NCI-H69 (cell line): Measurements from ENCODE around the gene TSPAN9.

Source experiments
- DNase-seq: peaks from one replicate; lab custom pipeline; 2025; lab: John Stamatoyannopoulos, UW

The TSPAN9 gene

DNA sequence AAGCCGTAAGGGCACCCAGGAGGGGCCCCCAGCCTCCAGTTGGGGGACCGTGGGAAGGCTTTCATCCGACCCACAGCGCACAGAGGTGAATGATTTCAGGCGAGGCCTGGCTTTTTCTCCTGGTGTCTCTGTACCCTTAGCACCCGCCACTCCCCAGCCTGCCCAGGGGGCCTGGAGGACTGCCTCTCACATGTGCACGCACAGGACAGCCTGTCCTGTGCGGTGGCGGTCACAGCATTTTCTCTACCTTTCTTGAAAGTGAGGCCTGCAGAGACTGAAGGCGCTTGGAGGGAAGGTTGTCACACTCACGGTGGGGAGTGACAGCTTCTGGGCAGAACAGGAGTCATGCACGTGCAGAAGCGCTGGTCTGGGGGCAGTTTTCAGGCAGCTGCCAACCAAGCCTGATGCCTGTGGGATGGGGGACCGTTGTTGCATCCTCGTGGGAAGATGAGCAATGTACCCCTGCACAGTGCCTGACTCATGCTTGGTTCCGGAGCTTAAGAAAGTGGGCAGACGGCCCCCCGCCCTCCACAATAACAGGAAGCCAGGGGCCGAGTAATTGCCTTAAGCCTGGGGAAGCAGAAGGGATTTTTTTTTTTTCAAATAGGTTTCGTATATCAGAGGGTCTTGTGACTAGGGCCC, 148.1 kb downstream of the TSPAN9 start:
- DNase-seq = no peak

DNA sequence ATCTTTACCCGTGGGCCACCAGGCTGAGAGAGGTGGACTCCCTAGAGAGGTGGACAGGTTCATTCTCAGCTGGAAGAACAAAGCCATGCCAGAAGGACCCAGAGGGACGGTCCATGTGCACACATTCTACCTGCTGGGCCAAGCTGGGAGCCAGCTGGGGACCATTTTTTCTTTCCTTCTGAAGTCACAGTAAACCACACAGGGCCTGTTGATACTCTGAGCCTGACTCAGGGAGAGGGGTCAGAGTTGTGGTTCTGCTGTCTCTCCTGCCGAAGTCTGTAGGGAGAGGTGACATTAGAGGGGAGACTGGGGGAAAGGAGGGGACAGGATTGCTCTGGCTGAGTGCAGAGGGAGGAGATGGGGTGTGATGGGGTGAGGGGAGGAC, 148.6 kb downstream of the TSPAN9 start:
- peak; percentile 79 for DNase-seq

DNA sequence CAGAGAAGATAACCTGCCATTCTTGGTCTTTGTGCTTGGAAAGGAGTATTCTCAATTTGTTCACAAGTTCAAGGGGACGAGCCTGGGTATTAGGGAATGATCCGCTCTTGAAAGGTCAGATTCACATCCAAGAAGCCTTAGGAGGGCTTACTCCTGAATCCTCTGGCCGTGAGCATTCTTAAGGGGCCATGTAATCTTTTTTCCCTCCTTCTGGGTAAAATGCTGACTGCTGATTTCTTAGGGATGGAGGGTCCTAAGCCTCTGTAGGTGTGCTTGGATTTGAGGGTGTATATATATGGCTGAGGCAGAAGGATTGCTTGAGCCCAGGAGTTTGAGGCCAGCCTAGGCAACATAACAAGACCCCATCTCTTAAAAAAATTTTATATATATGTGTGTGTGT, 149.1 kb downstream of the TSPAN9 start:
- DNase-seq = no peak

DNA sequence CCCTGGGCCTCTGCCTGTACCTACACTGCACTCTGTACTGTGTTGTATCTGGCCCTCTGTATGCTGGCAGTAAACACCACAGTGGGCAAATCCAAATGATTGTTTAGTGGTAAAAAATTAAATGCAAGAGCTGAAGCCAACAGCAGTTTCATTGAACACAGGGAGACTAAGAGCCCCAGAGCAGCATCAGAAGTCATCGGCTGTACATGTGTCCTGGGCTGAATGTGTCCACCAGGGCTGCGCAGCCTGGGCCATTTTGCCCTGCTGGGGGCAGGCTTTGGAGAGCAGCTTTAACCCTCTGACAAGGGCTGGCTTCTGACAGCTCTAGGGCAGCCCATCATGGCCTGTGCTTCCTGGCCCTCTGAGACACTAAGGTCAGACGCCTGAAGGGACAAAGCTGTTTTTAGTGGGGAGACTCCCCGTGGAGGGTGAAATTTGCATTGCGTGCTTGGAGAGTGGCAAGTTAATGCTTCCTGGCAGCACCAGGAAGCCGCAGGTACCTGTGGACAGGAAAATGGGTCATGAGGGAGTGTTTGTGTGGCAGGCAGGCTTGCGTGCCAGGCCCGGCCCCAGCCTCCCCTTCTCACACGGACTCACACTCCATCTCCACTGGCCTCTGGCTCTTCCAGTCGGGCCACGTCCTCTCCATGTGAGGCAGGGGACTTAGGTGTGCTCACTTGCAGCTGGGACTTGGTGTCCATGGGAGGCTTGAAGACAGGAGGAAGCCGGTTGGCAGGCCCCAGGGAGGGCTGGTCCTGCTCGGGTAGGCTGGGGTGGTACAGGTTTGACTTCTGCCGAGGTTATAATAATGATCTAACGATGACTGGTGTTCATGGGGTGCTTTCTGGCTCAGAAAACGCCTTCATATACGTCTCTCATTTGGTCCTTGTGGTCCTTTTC, 150.1 kb downstream of the TSPAN9 start:
- DNase-seq = peak; percentile 65

DNA sequence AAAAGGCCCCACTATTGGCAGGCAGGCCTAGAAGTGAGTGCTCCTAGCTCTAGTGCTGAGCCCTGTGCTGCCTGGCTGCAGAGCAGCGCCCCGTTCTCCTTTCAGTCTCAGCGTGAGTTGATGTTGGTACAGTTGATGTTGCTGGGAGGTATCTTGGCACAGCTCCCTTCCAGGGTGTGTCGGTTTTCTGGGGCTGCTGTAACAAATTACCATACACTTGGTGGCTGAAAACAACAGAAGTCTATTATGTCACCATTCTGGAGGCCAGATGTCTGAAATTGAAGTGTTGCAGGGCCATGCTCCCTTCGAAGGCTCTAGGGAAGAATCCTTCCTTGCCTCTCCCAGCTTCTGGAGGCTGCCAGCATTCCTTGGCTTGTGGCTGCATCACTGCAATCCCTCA, 151.4 kb downstream of the TSPAN9 start:
- peak; percentile 85 for DNase-seq

DNA sequence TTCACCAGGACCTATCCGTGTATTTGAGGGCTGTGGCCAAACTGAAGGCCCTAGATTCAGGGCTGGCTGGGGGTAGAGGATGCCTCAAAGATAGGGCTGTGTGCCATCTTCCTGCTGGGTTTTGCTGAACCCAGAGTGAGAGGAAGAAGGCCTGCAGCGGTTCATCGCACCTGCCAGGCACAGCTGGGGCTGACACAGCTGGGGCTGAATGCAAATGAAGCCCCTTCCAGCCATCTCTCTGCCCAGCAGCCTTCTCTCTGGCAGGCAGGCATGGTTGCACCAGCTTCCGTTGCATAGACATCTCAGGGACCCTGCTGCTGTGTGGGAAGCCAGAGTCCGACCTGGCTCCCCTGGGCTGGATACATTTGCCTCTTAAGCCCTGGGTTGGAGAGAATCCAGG, 152.4 kb downstream of the TSPAN9 start:
- DNase-seq = peak; percentile 38

DNA sequence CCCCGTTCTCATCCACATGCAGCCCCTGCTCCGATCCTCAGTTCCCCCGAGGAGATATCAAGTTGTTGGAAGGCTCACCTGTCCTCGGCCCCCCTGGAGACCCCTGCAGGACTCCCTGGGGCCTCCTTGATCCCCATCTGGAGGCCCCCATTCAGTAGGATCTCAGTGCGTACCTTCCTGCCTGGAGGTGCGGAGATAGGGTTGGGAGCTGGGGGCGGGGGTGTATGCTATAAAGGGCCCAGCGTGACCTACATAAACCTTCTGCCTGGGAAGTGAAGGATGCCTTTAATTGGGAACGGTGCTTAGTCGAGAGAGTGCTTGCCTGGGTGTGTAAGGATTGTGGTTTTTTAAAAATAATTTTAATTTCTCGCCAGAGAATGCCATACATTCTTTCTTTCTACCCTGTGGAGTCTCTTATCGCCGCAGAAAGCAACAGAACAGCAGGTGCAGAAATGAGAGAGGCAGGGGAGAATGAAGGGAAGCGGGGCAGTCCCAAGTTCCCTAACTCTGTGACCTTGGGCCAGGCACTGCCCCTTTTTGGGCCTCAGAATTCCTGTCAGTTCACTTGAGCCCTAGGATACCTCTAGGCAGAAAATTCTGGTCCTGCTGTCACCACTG, 153.7 kb downstream of the TSPAN9 start:
- DNase-seq = no peak

DNA sequence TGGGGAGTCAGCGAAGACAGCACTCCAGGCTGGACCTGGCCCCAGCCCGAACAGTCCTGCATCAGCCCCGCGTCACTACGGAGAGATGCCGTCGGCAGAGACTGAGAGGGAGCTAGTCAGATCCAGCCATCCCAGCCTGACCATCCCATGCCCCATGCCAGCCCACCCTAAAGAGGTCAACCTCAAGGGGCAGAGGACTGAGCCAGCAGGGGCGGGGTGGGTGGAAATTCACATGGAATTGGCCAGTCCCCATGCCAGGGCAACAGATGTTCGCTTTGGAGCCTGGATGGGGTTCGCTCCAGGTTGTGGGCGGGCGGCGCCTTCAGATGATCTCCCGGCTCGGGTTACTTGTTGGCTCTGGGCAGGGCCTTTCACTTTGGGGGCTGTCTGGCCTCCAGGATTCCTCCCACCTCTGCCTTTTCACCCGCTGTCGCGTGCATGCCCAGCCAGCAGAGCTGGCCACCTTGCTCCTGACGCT, 154.3 kb downstream of the TSPAN9 start:
- peak; percentile 81 for DNase-seq

DNA sequence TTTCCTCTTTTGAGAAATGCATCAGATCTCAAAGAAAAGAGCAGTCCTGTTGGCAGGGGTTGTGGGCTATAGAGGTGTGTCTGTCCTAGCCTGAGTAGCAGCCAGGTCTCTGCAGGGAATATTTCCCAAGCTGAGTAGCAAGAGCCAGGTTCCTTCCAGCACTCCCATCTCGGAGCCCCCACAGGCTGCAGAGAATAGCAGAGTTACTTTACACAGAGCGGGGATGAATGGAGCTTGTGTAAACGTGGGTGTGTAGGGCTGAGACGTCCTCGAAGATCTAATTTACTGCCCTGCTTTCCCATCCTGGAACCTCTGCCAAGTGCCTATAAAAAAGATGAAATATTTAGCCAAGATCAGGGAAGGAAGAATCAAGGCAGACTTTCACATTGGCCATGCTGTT, 156.6 kb downstream of the TSPAN9 start:
- peak; percentile 94 for DNase-seq

DNA sequence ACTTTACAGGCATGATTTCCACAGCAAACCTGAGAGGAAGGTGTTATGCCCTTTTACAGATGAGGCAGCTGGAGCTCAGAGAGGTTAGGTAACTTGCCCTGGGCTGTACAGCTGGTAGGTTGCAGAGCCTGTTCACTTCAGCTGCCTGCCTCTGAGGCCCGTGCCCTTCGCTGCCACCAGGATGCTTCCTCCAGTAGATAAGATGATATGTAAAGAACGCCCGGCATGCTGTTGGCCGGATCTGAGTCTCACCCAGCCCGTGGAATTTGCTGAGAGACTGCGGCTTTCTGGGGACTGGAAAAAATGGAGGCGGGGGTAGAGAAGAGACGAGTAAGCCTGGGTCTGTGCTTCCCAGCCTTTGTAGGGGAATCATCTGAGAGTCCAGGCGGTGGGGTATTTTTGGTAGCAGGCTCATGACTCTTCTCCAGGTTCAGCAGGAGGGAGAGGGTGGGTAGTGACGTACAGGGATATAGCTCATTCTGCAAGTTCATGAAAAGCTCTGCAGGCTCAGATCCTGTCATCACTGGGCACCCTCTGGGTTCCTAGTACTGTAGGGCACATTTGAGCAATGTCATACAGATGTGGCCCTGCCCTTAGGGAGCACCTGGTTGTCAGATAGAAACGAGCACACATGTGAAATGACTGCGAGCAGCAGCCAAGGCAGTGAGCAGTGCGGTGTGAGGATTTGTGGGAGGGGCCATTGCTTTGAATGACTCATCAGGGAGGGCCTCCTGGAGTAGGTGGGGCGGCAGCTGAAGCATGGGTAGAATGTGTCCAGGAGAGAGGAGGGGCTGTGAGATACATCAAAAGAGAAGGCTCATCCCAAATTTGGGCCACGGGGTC, 159.4 kb downstream of the TSPAN9 start:
- peak; percentile 95 for DNase-seq

DNA sequence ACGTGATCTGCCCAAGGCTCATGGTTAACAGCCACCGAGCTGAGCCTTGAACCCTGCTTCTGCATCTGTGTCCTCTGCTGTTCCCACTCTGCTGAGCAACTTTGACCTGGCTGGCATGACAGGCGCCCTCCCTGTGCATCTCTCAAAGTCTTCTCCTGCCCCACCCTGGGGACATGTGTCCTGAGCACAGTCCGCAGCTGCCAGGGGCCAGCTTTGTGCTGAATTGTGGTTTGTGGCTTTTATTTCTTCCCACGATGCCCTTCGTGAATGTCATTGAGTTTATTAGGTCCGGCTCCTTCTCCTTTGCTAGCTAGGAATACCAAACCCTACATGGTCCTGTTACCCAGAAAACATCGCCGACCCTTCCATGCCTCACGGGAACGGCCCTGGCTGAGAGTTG, 161.0 kb downstream of the TSPAN9 start:
- no peak for DNase-seq

DNA sequence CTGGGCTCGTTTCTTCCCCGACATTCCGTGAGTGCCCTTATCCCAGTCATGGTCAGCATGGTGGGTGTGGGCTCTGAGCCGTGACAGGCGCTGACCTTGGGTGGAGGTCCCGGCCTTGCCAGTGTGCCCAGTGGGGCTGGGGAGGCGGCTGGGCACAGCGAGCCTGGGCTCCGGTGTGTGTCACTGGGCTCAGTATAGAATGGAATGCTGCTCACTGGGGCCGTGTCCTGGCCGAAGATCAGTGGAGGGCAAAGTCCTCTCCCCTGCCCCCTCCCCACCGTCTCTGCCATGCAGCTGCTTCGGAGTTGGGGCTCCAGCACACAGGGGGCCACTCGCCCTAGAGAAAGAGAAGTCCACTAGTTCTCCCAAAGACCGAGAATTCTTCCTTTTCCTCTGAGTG, 164.4 kb downstream of the TSPAN9 start:
- DNase-seq = no peak

DNA sequence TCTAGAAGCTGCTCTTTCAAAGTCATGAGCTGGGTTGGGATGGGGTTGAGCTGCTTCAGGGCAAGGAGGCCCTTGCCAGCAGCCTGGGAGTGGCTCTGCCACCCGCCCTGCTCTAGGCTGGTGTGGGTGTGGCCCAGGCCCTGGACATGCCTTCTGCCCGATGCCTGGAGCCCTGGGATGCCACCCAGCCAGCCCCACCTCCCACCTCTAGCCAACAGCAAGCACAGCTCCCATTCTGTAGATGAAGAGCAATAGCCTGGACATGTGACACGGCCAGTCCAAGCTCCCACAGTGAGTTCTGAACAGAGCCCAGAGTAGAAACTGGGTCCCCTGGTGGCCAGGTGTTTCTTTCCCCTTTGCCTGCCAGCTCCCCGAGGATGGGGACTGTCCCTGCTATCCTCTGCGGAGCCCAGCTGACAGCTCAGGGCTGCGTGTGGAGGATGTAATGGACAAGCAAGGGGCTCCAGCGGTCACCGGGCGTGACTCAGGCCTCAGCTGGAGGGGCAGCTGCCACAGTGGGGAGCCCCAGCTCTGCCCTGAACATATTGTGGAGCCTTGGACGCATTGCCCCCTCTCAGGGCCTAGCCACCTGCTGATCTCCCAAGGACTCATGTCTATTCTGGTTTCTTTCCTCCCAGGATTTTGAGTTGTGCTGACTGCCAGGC, 165.2 kb downstream of the TSPAN9 start:
- DNase-seq = peak; percentile 74

DNA sequence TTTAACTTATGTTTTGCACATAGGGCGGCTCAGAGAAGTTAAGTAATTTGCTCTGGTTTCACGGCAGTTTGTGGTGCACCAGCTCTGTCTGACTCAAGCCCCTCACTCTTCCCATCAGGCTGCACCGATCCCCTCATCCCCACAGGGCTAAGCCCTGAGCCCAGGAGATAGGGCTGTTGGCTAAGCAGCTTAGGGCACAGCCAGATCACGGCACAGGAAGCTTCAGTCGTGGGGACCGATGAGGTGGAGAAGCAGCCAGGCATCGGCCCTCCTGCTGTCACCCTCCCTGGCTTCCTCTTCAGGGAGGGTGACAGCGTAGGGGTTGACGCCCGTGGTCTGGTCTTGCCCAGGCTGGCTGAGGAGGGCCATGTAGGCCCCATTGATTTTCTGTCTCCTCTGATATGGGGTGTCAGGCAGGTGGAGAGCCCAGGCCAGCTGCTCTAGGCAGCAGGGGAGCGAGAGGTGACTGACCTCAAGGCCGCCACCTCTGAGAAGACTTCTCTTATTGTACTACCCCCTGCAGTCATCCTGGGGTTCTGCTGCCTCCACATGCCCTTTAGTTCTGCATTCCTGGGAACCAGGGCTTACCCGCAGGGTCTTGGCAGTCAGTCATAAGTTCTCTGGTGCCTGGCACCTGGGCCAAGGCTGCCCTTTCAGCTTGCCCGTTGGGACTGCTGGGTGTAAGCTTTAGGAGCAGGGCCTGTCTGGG, 166.4 kb downstream of the TSPAN9 start:
- no peak for DNase-seq

DNA sequence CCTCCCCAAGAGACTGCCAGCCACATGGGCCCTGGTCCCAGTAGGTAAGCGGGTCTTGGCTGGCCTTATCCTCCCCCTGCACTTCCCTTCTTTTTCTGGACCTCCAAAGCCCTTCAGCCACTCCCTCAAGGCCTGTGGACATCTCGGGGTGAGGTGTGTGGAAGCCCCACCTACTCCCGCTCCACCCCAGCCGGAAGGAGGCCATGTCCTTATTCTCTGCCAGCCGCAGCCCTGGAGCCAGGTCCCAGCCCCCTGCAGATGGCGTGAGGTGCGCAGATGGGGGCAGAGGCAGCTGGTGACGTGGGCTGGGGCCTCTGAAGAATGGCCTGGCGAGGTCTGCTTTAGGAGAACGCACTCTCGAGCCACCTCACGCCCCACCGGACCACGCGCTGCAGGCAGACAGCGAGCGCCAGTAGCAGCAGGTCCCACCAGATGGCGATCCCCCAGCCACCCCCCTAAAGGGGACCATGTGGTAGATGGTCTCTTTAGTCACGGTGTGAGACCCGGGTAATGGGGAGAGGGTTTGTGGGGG, 167.1 kb downstream of the TSPAN9 start:
- no peak for DNase-seq

DNA sequence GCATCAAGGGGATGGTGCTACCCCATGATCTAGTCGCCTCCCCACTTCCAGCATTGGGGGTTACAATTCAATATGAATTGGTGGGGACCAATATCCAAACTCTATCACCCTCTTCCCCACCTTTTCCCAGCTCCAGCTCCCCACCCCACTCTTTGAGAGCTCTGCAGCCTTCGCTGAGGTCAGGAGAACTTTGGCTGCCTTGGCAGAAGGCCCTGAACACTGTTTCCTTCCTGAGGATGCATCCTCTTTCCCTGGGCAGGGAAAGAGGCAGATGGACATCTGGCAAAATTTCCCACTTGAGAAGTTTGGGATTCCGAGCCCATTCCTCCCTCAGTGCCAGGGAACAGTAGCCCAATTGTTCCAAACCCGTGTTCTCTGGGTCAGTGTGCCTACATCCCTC, 169.1 kb downstream of the TSPAN9 start:
- DNase-seq = no peak

DNA sequence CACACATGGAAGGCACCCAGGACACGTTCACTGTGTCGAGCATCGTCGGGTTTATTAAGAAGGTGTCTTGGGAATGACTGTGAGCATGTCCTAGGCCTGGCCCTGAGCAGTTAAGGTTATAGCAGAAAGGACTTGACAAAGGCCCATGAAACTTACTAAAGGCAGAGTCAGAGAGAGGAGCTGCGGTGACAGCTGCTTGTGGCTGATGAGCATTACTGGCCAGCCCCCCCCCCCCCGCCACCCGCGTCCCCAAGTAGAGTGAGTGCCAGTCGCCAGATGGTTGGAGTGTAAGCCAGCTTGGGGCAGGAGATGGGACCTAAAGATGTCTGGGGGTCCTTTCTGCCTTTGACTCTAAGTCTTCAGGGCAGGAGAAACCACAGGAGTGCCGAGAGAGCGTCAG, 169.9 kb downstream of the TSPAN9 start:
- no peak for DNase-seq

DNA sequence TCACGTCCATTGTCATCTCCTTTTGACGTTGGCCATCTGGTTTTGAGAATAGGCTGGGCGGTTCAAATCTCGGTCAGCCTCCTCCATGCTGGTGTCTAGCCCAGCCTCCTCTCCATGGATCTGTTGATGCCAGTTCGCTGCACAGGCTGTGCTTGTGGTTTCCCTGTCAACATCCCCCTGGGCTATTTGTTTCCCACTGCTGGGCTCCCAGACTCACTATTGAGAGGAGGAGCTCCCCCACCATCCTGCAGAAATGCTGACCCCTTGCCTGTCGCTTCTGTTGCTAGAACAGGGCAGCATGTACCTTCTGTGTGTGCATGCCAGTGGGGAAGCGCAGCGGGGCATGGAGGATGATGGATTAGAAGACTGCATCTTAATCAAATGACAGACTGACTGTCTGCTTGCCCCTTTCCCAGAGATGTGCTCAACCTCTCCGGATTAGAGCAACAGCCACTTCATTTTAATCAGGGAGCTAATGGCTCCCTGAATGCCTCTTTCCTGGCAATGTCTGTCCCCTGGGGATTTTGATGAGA, 170.5 kb downstream of the TSPAN9 start:
- peak; percentile 87 for DNase-seq

DNA sequence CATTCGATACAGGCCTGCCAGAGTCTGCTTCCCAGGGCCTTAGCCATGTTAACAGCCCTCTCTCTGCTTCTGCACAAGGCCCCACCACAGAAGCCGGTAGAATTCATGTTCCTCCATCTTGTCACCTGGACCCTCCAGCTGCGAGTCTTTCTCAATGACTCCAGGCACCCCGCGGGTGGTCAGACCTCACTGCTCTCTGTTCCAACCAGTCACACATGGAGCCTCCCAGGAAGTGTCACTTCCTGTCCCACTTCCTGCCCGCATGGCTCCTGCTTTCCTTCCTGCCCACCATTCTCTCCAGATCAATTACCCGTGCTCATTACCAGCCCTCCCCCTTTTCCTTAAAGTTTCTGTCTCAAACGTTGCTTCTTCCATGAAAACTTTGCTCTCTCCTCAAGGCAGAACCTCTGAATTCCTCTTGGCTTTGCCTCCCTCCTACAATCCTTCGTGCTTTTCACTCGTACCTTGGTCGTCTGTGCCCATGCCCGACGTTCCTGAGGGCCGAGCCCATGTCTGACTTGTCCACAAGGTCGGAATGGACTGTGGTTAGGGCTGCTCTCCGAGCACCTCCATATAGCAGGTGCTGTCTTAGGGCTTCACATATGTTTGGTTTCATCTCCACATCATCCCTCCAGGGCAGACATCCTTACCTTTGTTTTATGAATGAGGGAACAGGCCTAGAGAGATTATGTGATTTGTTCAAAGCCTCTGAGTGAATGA, 172.1 kb downstream of the TSPAN9 start:
- peak; percentile 40 for DNase-seq

DNA sequence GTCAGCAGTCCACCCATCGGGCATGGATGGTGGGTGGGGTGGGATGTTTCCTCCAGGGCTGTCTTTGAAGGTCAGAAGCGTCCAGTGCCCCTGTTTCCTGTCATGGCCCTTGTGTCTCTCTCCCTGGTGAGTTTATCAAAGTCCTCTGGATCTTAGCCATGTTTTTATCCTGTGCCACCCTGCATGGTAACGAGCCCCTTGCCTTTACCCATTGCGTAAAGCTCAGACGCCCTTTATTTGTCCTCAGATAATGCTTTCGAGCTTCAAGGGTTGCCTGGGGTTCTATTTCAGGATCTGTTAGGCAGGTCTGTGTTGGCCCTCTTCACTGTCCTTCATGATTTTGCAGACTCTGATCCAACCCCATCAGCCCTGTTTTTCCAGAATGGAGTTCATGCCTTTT, 172.9 kb downstream of the TSPAN9 start:
- DNase-seq = no peak
